Smooth muscle cell of the umbilical artery (primary cell): ENCODE measurements around the gene HGFAC. TPM values are rescaled to one million over a fixed set of nuclear protein-coding genes. Genes with fewer than 3 reads are reported as not detected.

Experiments used
- total RNA-seq: library from RNA; depleted of rRNA; stranded (reverse); fragments of >200 nt; gene quantifications from 2 replicates; pipeline ENCODE4 v1.2.3, GENCODE V29; 2014

HGFAC gene
- total RNA-seq = 0.05 and 0.30 TPM in 2 replicates

GRCh38 chr4:3441501-3442459 is at the start of gene HGFAC:
TSS of gene HGFAC (plus strand) at chr4:3441968. CDS start at chr4:3442002, 34 bp downstream.

GRCh38 chr4:3462790-3463415 is 21.1 kb downstream of the HGFAC start, which contains the start of gene DOK7:
TSS of gene DOK7 (plus strand) at chr4:3463306. CDS start at chr4:3463376, 70 bp downstream.

Other genes with a start within 250 kb of the HGFAC start
- 0.59 and 1.0 TPM in 2 replicates for gene MSANTD1, start 192.8 kb upstream of the HGFAC start, total RNA-seq
- gene RGS12, start 148.9 kb upstream of the HGFAC start, total RNA-seq = 15.4 and 18.1 TPM in 2 replicates
- gene DOK7, start 21.3 kb downstream of the HGFAC start, total RNA-seq = 0.32 TPM in 1 of 2 replicates, not detected in the other
- 223 and 282 TPM in 2 replicates for gene LRPAP1, start 90.5 kb downstream of the HGFAC start, total RNA-seq